GM23338 (cell line): ENCODE results near the gene HRH2.
"Not testable (repeated sequence)": the region's sequence is repeated elsewhere in the genome, so short reads cannot be mapped to it uniquely, and the experiment has no call there.

Experiments
- ETS1 ChIP-seq: IDR thresholded peaks from 2 replicates; pipeline ENCODE4 v1.6.1; 2016; ENCODE audit warnings: antibody characterized with exemption
- EZH2 ChIP-seq: fragments of 200-600 bp; sonication (generic); IDR thresholded peaks from one replicate; pipeline ENCODE4 v1.8.0; 2017; ENCODE audit warnings: antibody characterized with exemption, mild to moderate bottlenecking, low read depth; ENCODE audit not compliant: unreplicated experiment
- JUNB ChIP-seq: IDR thresholded peaks from one replicate; pipeline ENCODE4 v1.6.1; 2016; ENCODE audit warnings: antibody characterized with exemption; ENCODE audit not compliant: unreplicated experiment
- NANOG ChIP-seq: IDR thresholded peaks from 2 replicates; pipeline ENCODE4 v1.6.1; 2016; ENCODE audit warnings: antibody characterized with exemption, borderline replicate concordance
- POLR2AphosphoS5 ChIP-seq: IDR thresholded peaks from 2 replicates; pipeline ENCODE4 v1.6.1; 2016; ENCODE audit warnings: antibody characterized with exemption, low read depth
- ZNF114 ChIP-seq: fragments of 250-450 bp; sonication (Bioruptor Pico); IDR thresholded peaks from 2 replicates; pipeline ENCODE4 v1.5.0; 2020; ENCODE audit warnings: mild to moderate bottlenecking, moderate library complexity
- TF ChIP-seq, protein P1 (sequence below), 2 experiments: fragments of 200-600 bp in 1 of 2; sonication (generic) in 1 of 2; conservative IDR thresholded peaks; 2 replicates each; pipeline versions ENCODE4 v1.5.1 to v1.6.1; 2016 to 2017; ENCODE audit warnings: antibody characterized with exemption in 2 of 2, low read depth in 2 of 2, mild to moderate bottlenecking in 2 of 2, moderate library complexity in 1 of 2
- TF ChIP-seq, protein P2 (sequence below): IDR thresholded peaks from one replicate; pipeline ENCODE4 v1.6.1; 2018; ENCODE audit warnings: antibody characterized with exemption; ENCODE audit not compliant: unreplicated experiment

DNA sequence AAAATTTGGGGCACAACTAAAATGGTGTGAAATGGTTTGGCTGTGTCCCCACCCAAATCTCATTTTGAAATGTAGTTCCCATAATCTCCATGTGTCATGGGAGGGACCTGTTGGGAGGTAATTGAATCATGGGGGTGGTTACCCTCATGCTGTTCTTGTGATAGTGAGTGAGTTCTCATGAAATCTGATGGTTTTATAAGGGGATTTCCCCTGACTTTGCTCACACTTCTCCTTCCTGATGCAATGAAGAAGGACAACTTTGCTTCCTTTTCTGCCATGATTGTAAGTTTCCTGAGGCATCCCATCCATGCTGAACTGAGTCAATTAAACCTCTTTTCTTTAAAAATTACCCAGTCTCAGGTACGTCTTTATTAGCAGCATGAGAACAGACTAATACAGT, 102.1 kb downstream of the HRH2 start:
- TF ChIP-seq, protein P1, sequence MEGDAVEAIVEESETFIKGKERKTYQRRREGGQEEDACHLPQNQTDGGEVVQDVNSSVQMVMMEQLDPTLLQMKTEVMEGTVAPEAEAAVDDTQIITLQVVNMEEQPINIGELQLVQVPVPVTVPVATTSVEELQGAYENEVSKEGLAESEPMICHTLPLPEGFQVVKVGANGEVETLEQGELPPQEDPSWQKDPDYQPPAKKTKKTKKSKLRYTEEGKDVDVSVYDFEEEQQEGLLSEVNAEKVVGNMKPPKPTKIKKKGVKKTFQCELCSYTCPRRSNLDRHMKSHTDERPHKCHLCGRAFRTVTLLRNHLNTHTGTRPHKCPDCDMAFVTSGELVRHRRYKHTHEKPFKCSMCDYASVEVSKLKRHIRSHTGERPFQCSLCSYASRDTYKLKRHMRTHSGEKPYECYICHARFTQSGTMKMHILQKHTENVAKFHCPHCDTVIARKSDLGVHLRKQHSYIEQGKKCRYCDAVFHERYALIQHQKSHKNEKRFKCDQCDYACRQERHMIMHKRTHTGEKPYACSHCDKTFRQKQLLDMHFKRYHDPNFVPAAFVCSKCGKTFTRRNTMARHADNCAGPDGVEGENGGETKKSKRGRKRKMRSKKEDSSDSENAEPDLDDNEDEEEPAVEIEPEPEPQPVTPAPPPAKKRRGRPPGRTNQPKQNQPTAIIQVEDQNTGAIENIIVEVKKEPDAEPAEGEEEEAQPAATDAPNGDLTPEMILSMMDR (conservative IDR thresholded peaks at IDR 0.05; ENCODE audit: low read depth in 2 of 2) = not testable (repeated sequence)
- TF ChIP-seq ZNF114 (CRISPR knock-in tag); EZH2; POLR2AphosphoS5; JUNB; NANOG; ETS1: not testable (repeated sequence)
- TF ChIP-seq, protein P2, sequence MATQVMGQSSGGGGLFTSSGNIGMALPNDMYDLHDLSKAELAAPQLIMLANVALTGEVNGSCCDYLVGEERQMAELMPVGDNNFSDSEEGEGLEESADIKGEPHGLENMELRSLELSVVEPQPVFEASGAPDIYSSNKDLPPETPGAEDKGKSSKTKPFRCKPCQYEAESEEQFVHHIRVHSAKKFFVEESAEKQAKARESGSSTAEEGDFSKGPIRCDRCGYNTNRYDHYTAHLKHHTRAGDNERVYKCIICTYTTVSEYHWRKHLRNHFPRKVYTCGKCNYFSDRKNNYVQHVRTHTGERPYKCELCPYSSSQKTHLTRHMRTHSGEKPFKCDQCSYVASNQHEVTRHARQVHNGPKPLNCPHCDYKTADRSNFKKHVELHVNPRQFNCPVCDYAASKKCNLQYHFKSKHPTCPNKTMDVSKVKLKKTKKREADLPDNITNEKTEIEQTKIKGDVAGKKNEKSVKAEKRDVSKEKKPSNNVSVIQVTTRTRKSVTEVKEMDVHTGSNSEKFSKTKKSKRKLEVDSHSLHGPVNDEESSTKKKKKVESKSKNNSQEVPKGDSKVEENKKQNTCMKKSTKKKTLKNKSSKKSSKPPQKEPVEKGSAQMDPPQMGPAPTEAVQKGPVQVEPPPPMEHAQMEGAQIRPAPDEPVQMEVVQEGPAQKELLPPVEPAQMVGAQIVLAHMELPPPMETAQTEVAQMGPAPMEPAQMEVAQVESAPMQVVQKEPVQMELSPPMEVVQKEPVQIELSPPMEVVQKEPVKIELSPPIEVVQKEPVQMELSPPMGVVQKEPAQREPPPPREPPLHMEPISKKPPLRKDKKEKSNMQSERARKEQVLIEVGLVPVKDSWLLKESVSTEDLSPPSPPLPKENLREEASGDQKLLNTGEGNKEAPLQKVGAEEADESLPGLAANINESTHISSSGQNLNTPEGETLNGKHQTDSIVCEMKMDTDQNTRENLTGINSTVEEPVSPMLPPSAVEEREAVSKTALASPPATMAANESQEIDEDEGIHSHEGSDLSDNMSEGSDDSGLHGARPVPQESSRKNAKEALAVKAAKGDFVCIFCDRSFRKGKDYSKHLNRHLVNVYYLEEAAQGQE = not testable (repeated sequence)
